SK-N-SH (cell line): ENCODE data around the gene GNAI1. TPM values are rescaled to one million over a fixed set of nuclear protein-coding genes. Genes with fewer than 3 reads are reported as not detected.

Source experiments
- CTCF ChIA-PET: fragments of 300-600, 350-600 bp; formaldehyde crosslinking; extraction: SDS; loops from one replicate; lab custom pipeline; 2021; lab: Yijun Ruan, JAX
- POLR2A ChIA-PET: fragments of 350-600 bp; sonication (Branson Sonifier 250); formaldehyde crosslinking; extraction: SDS; loops from one replicate; lab custom pipeline; 2020; ENCODE audit warnings: antibody characterized with exemption, inconsistent platforms; lab: Yijun Ruan, JAX
- DNase-seq: peaks from one replicate; pipeline ENCODE4 v3.0.0; 2012
- H2AFZ ChIP-seq: fragments of 200-600 bp; sonication (generic); 2 replicates; pipeline ENCODE4 v1.8.1; 2016; ENCODE audit warnings: antibody characterized with exemption, mild to moderate bottlenecking, low read depth
- H3F3A ChIP-seq: fragments of 200-600 bp; sonication (generic); replicated peaks from 2 replicates; pipeline ENCODE3; 2016; ENCODE audit warnings: antibody characterized with exemption, mild to moderate bottlenecking; ENCODE audit not compliant: insufficient read depth
- H3K27ac ChIP-seq, 2 experiments: fragments of 200-500 bp in 1 of 2; fragments of 200-600 bp in 1 of 2; sonication (Bioruptor generic) in 1 of 2; sonication (generic), shearing (Covaris generic) in 1 of 2; 2 replicates each; pipeline versions ENCODE4 v1.5.1 to v1.6.1; 2014 to 2016; ENCODE audit warnings: low read depth in 2 of 2, inconsistent platforms in 1 of 2, low read length in 1 of 2, mild to moderate bottlenecking in 1 of 2, mixed read lengths in 1 of 2
- H3K27me3 ChIP-seq: fragments of 200-600 bp; sonication (generic), shearing (Covaris generic); 2 replicates; pipeline ENCODE4 v1.6.1; 2016; ENCODE audit warnings: mixed run types; ENCODE audit not compliant: insufficient read depth
- H3K36me3 ChIP-seq, 2 experiments: fragments of 200-500 bp in 1 of 2; fragments of 200-600 bp in 1 of 2; sonication (Bioruptor generic) in 1 of 2; sonication (generic) in 1 of 2; replicated peaks in 1 of 2; 2 replicates each; pipeline versions ENCODE3 to v1.5.1; 2014 to 2016; ENCODE audit warnings: low read length in 1 of 2, mild to moderate bottlenecking in 1 of 2; ENCODE audit not compliant: insufficient read depth in 2 of 2, control insufficient read depth in 1 of 2
- H3K4me1 ChIP-seq, 2 experiments: fragments of 200-500 bp in 1 of 2; fragments of 200-600 bp in 1 of 2; sonication (Bioruptor generic) in 1 of 2; sonication (generic), shearing (Covaris generic) in 1 of 2; 2 replicates each; pipeline versions ENCODE4 v1.5.1 to v1.6.1; 2014 to 2016; ENCODE audit warnings: low read depth in 1 of 2, low read length in 1 of 2, mixed run types in 1 of 2; ENCODE audit not compliant: insufficient read depth in 2 of 2, control insufficient read depth in 1 of 2
- H3K4me2 ChIP-seq: fragments of 200-600 bp; sonication (generic), shearing (Covaris generic); 2 replicates; pipeline ENCODE4 v1.6.1; 2017; ENCODE audit warnings: mixed run types
- H3K4me3 ChIP-seq, 2 experiments: fragments of 200-500 bp in 1 of 2; fragments of 200-600 bp in 1 of 2; sonication (Bioruptor generic) in 1 of 2; sonication (generic), shearing (Covaris generic) in 1 of 2; 2 replicates each; pipeline versions ENCODE4 v1.5.1 to v1.8.1; 2014 to 2016; ENCODE audit warnings: low read depth in 2 of 2, inconsistent platforms in 1 of 2, low read length in 1 of 2, mild to moderate bottlenecking in 1 of 2, mixed read lengths in 1 of 2, moderate library complexity in 1 of 2
- H3K79me2 ChIP-seq: fragments of 200-600 bp; sonication (generic); 2 replicates; pipeline ENCODE4 v1.8.1; 2017; ENCODE audit warnings: mild to moderate bottlenecking; ENCODE audit not compliant: insufficient read depth
- H3K9ac ChIP-seq: fragments of 200-600 bp; sonication (generic); 2 replicates; pipeline ENCODE4 v1.6.1; 2017; ENCODE audit warnings: mixed run types
- H3K9me2 ChIP-seq: fragments of 200-600 bp; sonication (generic); 2 replicates; pipeline ENCODE4 v1.6.1; 2017; ENCODE audit warnings: mixed run types
- H3K9me3 ChIP-seq: fragments of 200-600 bp; sonication (generic); 2 replicates; pipeline ENCODE4 v1.6.1; 2017; ENCODE audit warnings: mixed run types, mild to moderate bottlenecking, moderate library complexity
- H4K20me1 ChIP-seq: fragments of 200-600 bp; sonication (generic); 2 replicates; pipeline ENCODE4 v1.6.1; 2017; ENCODE audit warnings: mild to moderate bottlenecking, mixed run types; ENCODE audit not compliant: insufficient read depth
- CHD2 ChIP-seq: fragments of 150-350 bp; IDR thresholded peaks from 2 replicates; pipeline ENCODE4 v1.6.1; 2018; ENCODE audit warnings: low read length; ENCODE audit not compliant: partially characterized antibody
- EP300 ChIP-seq, 2 experiments: IDR thresholded peaks; 2 replicates each; pipeline versions ENCODE4 v1.4.0 to v1.6.1; 2012; ENCODE audit warnings: borderline replicate concordance in 1 of 2, low read depth in 1 of 2, low read length in 1 of 2
- EZH2phosphoT487 ChIP-seq: fragments of 200-600 bp; sonication (generic); IDR thresholded peaks from 2 replicates; pipeline ENCODE4 v1.6.1; 2017; ENCODE audit warnings: low read depth, mixed run types, mild to moderate bottlenecking, antibody characterized with exemption, moderate library complexity, borderline replicate concordance
- FOXM1 ChIP-seq: IDR thresholded peaks from 2 replicates; pipeline ENCODE4 v1.4.0; 2012; ENCODE audit warnings: low read depth, mild to moderate bottlenecking
- GATA2 ChIP-seq: sonication (generic); formaldehyde crosslinking; IDR thresholded peaks from 2 replicates; pipeline ENCODE4 v1.5.0; 2020; ENCODE audit warnings: mild to moderate bottlenecking, missing genetic modification reagents
- JUND ChIP-seq: IDR thresholded peaks from 2 replicates; pipeline ENCODE4 v1.4.0; 2012
- MXI1 ChIP-seq: IDR thresholded peaks from 2 replicates; pipeline ENCODE4 v1.6.1; 2012; ENCODE audit warnings: mild to moderate bottlenecking, low read depth, low read length, improper control_type of control experiment
- NFIC ChIP-seq: IDR thresholded peaks from 2 replicates; pipeline ENCODE4 v1.4.0; 2012; ENCODE audit warnings: borderline replicate concordance
- NRF1 ChIP-seq: IDR thresholded peaks from 2 replicates; pipeline ENCODE4 v1.6.1; 2012; ENCODE audit warnings: low read depth, mild to moderate bottlenecking, low read length
- RCOR1 ChIP-seq: fragments of 150-350 bp; IDR thresholded peaks from 2 replicates; pipeline ENCODE4 v1.6.1; 2017; ENCODE audit warnings: antibody characterized with exemption, low read length
- RFX5 ChIP-seq: IDR thresholded peaks from 2 replicates; pipeline ENCODE4 v1.6.1; 2012; ENCODE audit warnings: mild to moderate bottlenecking, improper control_type of control experiment, low read length
- SIN3A ChIP-seq: IDR thresholded peaks from 2 replicates; pipeline ENCODE4 v1.6.1; 2012; ENCODE audit warnings: low read depth, mild to moderate bottlenecking, low read length, moderate library complexity, borderline replicate concordance
- SMC3 ChIP-seq: IDR thresholded peaks from 2 replicates; pipeline ENCODE4 v1.6.1; 2012; ENCODE audit warnings: low read depth, low read length, improper control_type of control experiment
- TCF12 ChIP-seq: IDR thresholded peaks from 2 replicates; pipeline ENCODE4 v1.4.0; 2012
- YY1 ChIP-seq: IDR thresholded peaks from 2 replicates; pipeline ENCODE4 v1.4.0; 2012; ENCODE audit warnings: low read depth, mild to moderate bottlenecking
- WGBS: methylation state at CpG from one replicate; pipeline ENCODE4 v1.1.6; 2017; ENCODE audit warnings: low lambda C conversion rate; 5-methylcytosine and 5-hydroxymethylcytosine counted together
- polyA plus RNA-seq, 3 experiments: library from polyadenylated mRNA; depleted of rRNA; stranded (reverse); fragments of >200 nt; gene quantifications; 2 replicates each; pipeline ENCODE4 v1.2.3, GENCODE V29; 2012
- TF ChIP-seq, protein P1 (sequence below): IDR thresholded peaks from 2 replicates; pipeline ENCODE4 v1.4.0; 2012; ENCODE audit warnings: low read depth
- TF ChIP-seq, protein P2 (sequence below): fragments of 150-350 bp; IDR thresholded peaks from 2 replicates; pipeline ENCODE4 v1.6.1; 2017; ENCODE audit warnings: antibody characterized with exemption, low read length, low read depth, borderline replicate concordance
- TF ChIP-seq, protein P3 (sequence below): fragments of 200-600 bp; sonication (generic); IDR thresholded peaks from 2 replicates; pipeline ENCODE4 v1.6.1; 2017; ENCODE audit warnings: antibody characterized with exemption, mild to moderate bottlenecking, moderate library complexity
- TF ChIP-seq, protein P4 (sequence below): IDR thresholded peaks from 2 replicates; pipeline ENCODE4; 2012
- TF ChIP-seq, protein P5 (sequence below): fragments of 150-350 bp; IDR thresholded peaks from 2 replicates; pipeline ENCODE4 v1.6.1; 2016; ENCODE audit warnings: mild to moderate bottlenecking, low read depth, low read length

Gene GNAI1
- polyA plus RNA-seq, 1 of the 3 experiments (the other 2 are of a cell fraction): 69.1 TPM

DNA sequence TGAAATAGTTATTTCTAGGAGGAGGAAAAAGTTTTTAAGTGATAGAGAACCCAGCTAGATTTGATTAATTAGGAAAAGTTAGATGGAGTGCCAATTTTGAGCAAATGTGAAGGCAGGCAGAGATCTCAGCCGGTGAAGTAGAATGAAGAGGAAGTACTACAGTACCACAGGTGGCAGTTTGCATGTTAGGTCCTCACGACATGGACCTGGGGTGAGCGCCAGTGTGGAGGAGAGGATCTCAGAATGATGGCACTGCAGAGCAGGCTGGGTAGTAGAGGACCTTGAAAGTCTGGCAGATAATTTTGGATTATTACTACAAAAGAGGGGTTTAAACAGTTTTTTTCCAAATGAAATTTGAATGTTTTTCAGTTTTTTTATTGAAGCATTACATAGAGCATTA lies 81.1 kb downstream of the GNAI1 start:
- no peak overlapping the region for H3K4me3 ChIP-seq
- H2AFZ ChIP-seq: no peak overlapping the region
- peaks cover 6% of the 10 kb centered on the region for H3F3A ChIP-seq
- ChIA-PET CTCF (interaction anchor here (1.3 to 1.9 kb wide), 2 partner anchors 14 to 19 kb away, joined by 3 to 4 read pairs; no protein-coding TSS in a partner anchor), POLR2A (no interaction called here)
- H3K4me2 ChIP-seq: no peak overlapping the region
- H3K79me2 ChIP-seq: no peaks in the 10 kb centered on the region
- no peak overlapping the region for H3K9ac ChIP-seq
- 94% methylated on average over 3 of the region's 3 CpGs for WGBS
- no peaks in the 10 kb centered on the region for H3K27me3 ChIP-seq
- TF ChIP-seq, protein P1, sequence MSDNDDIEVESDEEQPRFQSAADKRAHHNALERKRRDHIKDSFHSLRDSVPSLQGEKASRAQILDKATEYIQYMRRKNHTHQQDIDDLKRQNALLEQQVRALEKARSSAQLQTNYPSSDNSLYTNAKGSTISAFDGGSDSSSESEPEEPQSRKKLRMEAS: no peak
- no peak for TF ChIP-seq RCOR1
- TF ChIP-seq CHD2: no peak
- TF ChIP-seq, protein P2, sequence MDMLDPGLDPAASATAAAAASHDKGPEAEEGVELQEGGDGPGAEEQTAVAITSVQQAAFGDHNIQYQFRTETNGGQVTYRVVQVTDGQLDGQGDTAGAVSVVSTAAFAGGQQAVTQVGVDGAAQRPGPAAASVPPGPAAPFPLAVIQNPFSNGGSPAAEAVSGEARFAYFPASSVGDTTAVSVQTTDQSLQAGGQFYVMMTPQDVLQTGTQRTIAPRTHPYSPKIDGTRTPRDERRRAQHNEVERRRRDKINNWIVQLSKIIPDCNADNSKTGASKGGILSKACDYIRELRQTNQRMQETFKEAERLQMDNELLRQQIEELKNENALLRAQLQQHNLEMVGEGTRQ: no peak
- TF ChIP-seq, protein P3, sequence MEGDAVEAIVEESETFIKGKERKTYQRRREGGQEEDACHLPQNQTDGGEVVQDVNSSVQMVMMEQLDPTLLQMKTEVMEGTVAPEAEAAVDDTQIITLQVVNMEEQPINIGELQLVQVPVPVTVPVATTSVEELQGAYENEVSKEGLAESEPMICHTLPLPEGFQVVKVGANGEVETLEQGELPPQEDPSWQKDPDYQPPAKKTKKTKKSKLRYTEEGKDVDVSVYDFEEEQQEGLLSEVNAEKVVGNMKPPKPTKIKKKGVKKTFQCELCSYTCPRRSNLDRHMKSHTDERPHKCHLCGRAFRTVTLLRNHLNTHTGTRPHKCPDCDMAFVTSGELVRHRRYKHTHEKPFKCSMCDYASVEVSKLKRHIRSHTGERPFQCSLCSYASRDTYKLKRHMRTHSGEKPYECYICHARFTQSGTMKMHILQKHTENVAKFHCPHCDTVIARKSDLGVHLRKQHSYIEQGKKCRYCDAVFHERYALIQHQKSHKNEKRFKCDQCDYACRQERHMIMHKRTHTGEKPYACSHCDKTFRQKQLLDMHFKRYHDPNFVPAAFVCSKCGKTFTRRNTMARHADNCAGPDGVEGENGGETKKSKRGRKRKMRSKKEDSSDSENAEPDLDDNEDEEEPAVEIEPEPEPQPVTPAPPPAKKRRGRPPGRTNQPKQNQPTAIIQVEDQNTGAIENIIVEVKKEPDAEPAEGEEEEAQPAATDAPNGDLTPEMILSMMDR: no peak
- TF ChIP-seq FOXM1: no peak
- TF ChIP-seq EZH2phosphoT487: no peak
- TF ChIP-seq GATA2 (CRISPR knock-in tag): no peak
- TF ChIP-seq NFIC: no peak
- peaks cover 81 to 97% of the 10 kb centered on the region in 2 experiments for H3K36me3 ChIP-seq
- no peaks in the 10 kb centered on the region for H3K9me2 ChIP-seq
- no peaks in the 10 kb centered on the region for H4K20me1 ChIP-seq
- no peak for DNase-seq
- H3K9me3 ChIP-seq: no peaks in the 10 kb centered on the region
- no peaks in the 10 kb centered on the region; a peak in 1 of 4 replicates for H3K4me1 ChIP-seq
- H3K27ac ChIP-seq: no peak overlapping the region

DNA sequence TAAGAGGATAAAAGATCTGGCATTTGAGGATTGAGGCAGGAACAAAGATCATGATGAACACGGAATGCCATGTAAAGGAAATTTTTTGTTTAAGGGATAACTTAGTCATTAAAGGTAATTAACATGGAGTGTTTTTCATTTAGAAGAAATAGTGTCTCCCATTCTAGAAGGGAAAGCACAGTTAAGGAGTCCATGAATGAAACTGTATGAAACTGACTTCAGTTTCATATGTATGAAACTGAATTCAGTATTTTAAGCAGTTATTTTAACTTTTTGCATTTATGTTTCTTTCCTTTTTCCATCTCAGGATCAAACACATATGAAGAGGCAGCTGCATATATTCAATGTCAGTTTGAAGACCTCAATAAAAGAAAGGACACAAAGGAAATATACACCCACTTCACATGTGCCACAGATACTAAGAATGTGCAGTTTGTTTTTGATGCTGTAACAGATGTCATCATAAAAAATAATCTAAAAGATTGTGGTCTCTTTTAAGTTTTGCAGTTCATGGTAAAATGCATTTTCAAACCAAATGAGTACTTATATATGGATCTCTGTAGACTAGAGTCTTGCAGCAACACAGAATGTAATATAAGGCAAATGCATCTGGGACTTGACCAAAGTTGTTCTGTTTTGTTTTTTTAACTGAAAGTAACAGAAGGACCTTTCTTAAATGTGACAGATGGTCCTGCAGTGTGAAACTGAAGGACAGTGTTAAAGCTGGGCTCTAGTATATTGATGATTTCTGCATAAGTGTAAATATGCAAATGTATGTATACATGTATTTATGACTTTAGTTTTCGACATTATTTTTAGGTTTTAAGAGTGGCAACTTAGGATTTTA lies 82.6 kb downstream of the GNAI1 start:
- no peaks in the 10 kb centered on the region for H3K27me3 ChIP-seq
- no peak overlapping the region for H3K9ac ChIP-seq
- peaks cover 71 to 90% of the 10 kb centered on the region in 2 experiments for H3K36me3 ChIP-seq
- no peak overlapping the region for H3K4me3 ChIP-seq
- no peak overlapping the region for H3K4me2 ChIP-seq
- H2AFZ ChIP-seq: no peak overlapping the region
- DNase-seq: no peak
- ChIA-PET CTCF (interaction anchor here (0.6 kb wide), 1 partner anchor 979 kb away, joined by 3 read pairs; no protein-coding TSS in a partner anchor), POLR2A (no interaction called here)
- H3K27ac ChIP-seq: no peak overlapping the region
- H3K4me1 ChIP-seq: no peaks in the 10 kb centered on the region; a peak in 1 of 4 replicates
- peaks cover 6% of the 10 kb centered on the region for H3F3A ChIP-seq
- H4K20me1 ChIP-seq: no peaks in the 10 kb centered on the region
- no peaks in the 10 kb centered on the region for H3K9me3 ChIP-seq
- 95% methylated on average over 2 of the region's 2 CpGs for WGBS
- H3K9me2 ChIP-seq: no peaks in the 10 kb centered on the region
- no peaks in the 10 kb centered on the region for H3K79me2 ChIP-seq
- no peak for TF ChIP-seq SMC3
- no peak for TF ChIP-seq EZH2phosphoT487
- TF ChIP-seq NRF1: no peak
- TF ChIP-seq YY1: no peak
- no peak for TF ChIP-seq NFIC
- TF ChIP-seq, protein P4, sequence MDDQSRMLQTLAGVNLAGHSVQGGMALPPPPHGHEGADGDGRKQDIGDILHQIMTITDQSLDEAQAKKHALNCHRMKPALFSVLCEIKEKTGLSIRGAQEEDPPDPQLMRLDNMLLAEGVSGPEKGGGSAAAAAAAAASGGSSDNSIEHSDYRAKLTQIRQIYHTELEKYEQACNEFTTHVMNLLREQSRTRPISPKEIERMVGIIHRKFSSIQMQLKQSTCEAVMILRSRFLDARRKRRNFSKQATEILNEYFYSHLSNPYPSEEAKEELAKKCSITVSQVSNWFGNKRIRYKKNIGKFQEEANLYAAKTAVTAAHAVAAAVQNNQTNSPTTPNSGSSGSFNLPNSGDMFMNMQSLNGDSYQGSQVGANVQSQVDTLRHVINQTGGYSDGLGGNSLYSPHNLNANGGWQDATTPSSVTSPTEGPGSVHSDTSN: no peak
- TF ChIP-seq RFX5: no peak
- TF ChIP-seq JUND: no peak
- TF ChIP-seq EP300 (IDR thresholded peaks at IDR 0.05; ENCODE audit: borderline replicate concordance in 1 of 2, low read depth in 1 of 2, low read length in 1 of 2): no peak
- TF ChIP-seq SIN3A: no peak
- TF ChIP-seq, protein P5, sequence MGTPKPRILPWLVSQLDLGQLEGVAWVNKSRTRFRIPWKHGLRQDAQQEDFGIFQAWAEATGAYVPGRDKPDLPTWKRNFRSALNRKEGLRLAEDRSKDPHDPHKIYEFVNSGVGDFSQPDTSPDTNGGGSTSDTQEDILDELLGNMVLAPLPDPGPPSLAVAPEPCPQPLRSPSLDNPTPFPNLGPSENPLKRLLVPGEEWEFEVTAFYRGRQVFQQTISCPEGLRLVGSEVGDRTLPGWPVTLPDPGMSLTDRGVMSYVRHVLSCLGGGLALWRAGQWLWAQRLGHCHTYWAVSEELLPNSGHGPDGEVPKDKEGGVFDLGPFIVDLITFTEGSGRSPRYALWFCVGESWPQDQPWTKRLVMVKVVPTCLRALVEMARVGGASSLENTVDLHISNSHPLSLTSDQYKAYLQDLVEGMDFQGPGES: no peak
- TF ChIP-seq FOXM1: no peak
- TF ChIP-seq TCF12: no peak
- TF ChIP-seq, protein P2: no peak
- TF ChIP-seq MXI1: no peak
